GM12875 (cell line): ENCODE data around the gene TEX2.

Source experiments
- H3K4me3 ChIP-seq: one replicate; pipeline ENCODE4 v1.5.1; 2011; ENCODE audit warnings: low read depth, low read length, control low read depth
- TF ChIP-seq, protein P1 (sequence below): IDR thresholded peaks from 2 replicates; pipeline ENCODE4 v1.5.1; 2011; ENCODE audit warnings: low read depth, mild to moderate bottlenecking, control low read depth, inconsistent platforms, low read length, moderate library complexity, borderline replicate concordance; ENCODE audit not compliant: insufficient read depth

TEX2 gene

DNA sequence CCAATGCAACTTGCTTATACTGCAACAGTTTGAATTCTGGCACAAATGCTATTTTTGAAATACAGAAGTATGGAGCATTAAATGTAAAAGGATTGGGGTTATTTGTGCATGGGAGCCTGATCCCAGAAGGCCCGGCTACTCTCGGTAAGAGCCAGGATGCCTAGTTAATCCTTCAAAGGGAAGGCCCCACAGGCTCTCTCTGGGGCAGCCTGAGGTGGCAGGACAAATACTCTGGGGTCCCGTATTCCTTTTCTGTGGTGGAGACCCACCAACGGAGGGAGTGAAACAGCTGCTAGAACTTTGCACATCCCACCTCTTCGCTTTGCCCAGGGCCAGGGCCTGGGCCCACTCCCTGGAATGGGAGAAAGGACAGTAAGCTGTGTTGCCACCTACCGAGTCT, 163.5 kb downstream of the TEX2 start:
- TF ChIP-seq, protein P1, sequence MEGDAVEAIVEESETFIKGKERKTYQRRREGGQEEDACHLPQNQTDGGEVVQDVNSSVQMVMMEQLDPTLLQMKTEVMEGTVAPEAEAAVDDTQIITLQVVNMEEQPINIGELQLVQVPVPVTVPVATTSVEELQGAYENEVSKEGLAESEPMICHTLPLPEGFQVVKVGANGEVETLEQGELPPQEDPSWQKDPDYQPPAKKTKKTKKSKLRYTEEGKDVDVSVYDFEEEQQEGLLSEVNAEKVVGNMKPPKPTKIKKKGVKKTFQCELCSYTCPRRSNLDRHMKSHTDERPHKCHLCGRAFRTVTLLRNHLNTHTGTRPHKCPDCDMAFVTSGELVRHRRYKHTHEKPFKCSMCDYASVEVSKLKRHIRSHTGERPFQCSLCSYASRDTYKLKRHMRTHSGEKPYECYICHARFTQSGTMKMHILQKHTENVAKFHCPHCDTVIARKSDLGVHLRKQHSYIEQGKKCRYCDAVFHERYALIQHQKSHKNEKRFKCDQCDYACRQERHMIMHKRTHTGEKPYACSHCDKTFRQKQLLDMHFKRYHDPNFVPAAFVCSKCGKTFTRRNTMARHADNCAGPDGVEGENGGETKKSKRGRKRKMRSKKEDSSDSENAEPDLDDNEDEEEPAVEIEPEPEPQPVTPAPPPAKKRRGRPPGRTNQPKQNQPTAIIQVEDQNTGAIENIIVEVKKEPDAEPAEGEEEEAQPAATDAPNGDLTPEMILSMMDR: no peak
- H3K4me3 ChIP-seq: no peak overlapping the region
